SK-N-SH treated with all-trans-retinoic acid at 6 μM for 48 hours (cell line): ENCODE measurements around the gene MLPH.

Experiments
- BACH2 ChIP-seq: fragments of 250-450 bp; sonication (Bioruptor Pico); IDR thresholded peaks from 2 replicates; pipeline ENCODE4 v1.9.0; 2021; ENCODE audit warnings: mild to moderate bottlenecking, borderline replicate concordance
- ESRRG ChIP-seq: fragments of 250-450 bp; sonication (Bioruptor Pico); IDR thresholded peaks from 2 replicates; pipeline ENCODE4 v1.6.1; 2021; ENCODE audit warnings: mild to moderate bottlenecking
- ISL1 ChIP-seq: fragments of 250-450 bp; sonication (Bioruptor Pico); IDR thresholded peaks from 2 replicates; pipeline ENCODE4 v2.1.2; 2022; ENCODE audit warnings: mild to moderate bottlenecking, moderate library complexity
- OSR1 ChIP-seq: fragments of 250-450 bp; sonication (Bioruptor Pico); IDR thresholded peaks from 2 replicates; pipeline ENCODE4 v1.8.0; 2022; ENCODE audit warnings: moderate library complexity, mild to moderate bottlenecking, inconsistent platforms
- PATZ1 ChIP-seq: fragments of 250-450 bp; sonication (Bioruptor Pico); IDR thresholded peaks from 2 replicates; pipeline ENCODE4 v1.8.0; 2020; ENCODE audit warnings: mild to moderate bottlenecking, moderate library complexity, borderline replicate concordance
- PPARA ChIP-seq: fragments of 250-450 bp; sonication (Bioruptor Pico); IDR thresholded peaks from 2 replicates; pipeline ENCODE4 v1.5.0; 2020; ENCODE audit warnings: mild to moderate bottlenecking, borderline replicate concordance
- RARB ChIP-seq: fragments of 250-450 bp; sonication (Bioruptor Pico); IDR thresholded peaks from 2 replicates; pipeline ENCODE4 v1.8.0; 2021; ENCODE audit warnings: mild to moderate bottlenecking, moderate library complexity
- SNAI2 ChIP-seq: fragments of 250-450 bp; sonication (Bioruptor Pico); IDR thresholded peaks from 2 replicates; pipeline ENCODE4 v1.5.0; 2020; ENCODE audit warnings: mild to moderate bottlenecking, moderate library complexity
- ZC3H10 ChIP-seq: fragments of 250-450 bp; sonication (Bioruptor Pico); IDR thresholded peaks from 2 replicates; pipeline ENCODE4 v1.5.1; 2021; ENCODE audit warnings: mild to moderate bottlenecking, moderate library complexity
- ZFP30 ChIP-seq: fragments of 450-650 bp; formaldehyde crosslinking; IDR thresholded peaks from 2 replicates; pipeline ENCODE4 v1.5.0; 2022; ENCODE audit warnings: mild to moderate bottlenecking, moderate library complexity
- ZNF565 ChIP-seq: fragments of 450-650 bp; formaldehyde crosslinking; conservative IDR thresholded peaks from 2 replicates; pipeline ENCODE4 v1.5.0; 2020; ENCODE audit warnings: low read depth, mild to moderate bottlenecking, moderate library complexity
- TF ChIP-seq, protein P1 (sequence below): fragments of 250-450 bp; sonication (Bioruptor Pico); IDR thresholded peaks from 2 replicates; pipeline ENCODE4 v1.5.0; 2020; ENCODE audit warnings: mild to moderate bottlenecking, moderate library complexity
- TF ChIP-seq, protein P2 (sequence below): fragments of 250-450 bp; sonication (Bioruptor Pico); IDR thresholded peaks from 2 replicates; pipeline ENCODE4 v1.5.1; 2020; ENCODE audit warnings: low read depth, mild to moderate bottlenecking, moderate library complexity

- TF ChIP-seq PATZ1: no peak
- no peak for TF ChIP-seq RARB (CRISPR knock-in tag)
- TF ChIP-seq, protein P1, sequence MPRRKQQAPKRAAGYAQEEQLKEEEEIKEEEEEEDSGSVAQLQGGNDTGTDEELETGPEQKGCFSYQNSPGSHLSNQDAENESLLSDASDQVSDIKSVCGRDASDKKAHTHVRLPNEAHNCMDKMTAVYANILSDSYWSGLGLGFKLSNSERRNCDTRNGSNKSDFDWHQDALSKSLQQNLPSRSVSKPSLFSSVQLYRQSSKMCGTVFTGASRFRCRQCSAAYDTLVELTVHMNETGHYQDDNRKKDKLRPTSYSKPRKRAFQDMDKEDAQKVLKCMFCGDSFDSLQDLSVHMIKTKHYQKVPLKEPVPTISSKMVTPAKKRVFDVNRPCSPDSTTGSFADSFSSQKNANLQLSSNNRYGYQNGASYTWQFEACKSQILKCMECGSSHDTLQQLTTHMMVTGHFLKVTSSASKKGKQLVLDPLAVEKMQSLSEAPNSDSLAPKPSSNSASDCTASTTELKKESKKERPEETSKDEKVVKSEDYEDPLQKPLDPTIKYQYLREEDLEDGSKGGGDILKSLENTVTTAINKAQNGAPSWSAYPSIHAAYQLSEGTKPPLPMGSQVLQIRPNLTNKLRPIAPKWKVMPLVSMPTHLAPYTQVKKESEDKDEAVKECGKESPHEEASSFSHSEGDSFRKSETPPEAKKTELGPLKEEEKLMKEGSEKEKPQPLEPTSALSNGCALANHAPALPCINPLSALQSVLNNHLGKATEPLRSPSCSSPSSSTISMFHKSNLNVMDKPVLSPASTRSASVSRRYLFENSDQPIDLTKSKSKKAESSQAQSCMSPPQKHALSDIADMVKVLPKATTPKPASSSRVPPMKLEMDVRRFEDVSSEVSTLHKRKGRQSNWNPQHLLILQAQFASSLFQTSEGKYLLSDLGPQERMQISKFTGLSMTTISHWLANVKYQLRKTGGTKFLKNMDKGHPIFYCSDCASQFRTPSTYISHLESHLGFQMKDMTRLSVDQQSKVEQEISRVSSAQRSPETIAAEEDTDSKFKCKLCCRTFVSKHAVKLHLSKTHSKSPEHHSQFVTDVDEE (CRISPR knock-in tag): no peak
- no peak for TF ChIP-seq ZFP30
- TF ChIP-seq ESRRG (CRISPR knock-in tag): no peak
- no peak for TF ChIP-seq SNAI2 (CRISPR knock-in tag)
- no peak for TF ChIP-seq OSR1 (CRISPR knock-in tag)
- TF ChIP-seq PPARA (CRISPR knock-in tag): no peak
- TF ChIP-seq, protein P2, sequence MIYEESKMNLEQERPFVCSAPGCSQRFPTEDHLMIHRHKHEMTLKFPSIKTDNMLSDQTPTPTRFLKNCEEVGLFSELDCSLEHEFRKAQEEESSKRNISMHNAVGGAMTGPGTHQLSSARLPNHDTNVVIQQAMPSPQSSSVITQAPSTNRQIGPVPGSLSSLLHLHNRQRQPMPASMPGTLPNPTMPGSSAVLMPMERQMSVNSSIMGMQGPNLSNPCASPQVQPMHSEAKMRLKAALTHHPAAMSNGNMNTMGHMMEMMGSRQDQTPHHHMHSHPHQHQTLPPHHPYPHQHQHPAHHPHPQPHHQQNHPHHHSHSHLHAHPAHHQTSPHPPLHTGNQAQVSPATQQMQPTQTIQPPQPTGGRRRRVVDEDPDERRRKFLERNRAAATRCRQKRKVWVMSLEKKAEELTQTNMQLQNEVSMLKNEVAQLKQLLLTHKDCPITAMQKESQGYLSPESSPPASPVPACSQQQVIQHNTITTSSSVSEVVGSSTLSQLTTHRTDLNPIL: no peak
- TF ChIP-seq ISL1: no peak
- no peak for TF ChIP-seq ZNF565 (CRISPR knock-in tag)
- no peak for TF ChIP-seq BACH2 (CRISPR knock-in tag)
- no peak for TF ChIP-seq ZC3H10
Observed at GRCh38 chr2:237490009-237490711, 3.1 kb downstream of the MLPH start.
